Liver (tissue), 9 donors: ENCODE measurements around the gene SLC12A8. TPM values are rescaled to one million over a fixed set of nuclear protein-coding genes. Genes with fewer than 3 reads are reported as not detected.
A peak's percentile ranks its signal among the peaks of the same experiment; 100 is the strongest.

Experiments used
- DNase-seq: peaks from one replicate; pipeline ENCODE4 v3.0.0-alpha.2; 2017; ENCODE audit warnings: low spot score
- H3K27ac ChIP-seq, 2 donors: one replicate each; pipeline ENCODE4 v1.7.0; 2013; ENCODE audit warnings: inconsistent platforms in 2 of 2, low read length in 2 of 2, control low read depth in 1 of 2, low read depth in 1 of 2, mild to moderate bottlenecking in 1 of 2
- H3K27me3 ChIP-seq, 4 donors: one replicate each; pipeline versions ENCODE4 v1.6.1 to v1.7.0; 2013; ENCODE audit warnings: low read length in 3 of 4, inconsistent platforms in 1 of 4, mild to moderate bottlenecking in 1 of 4, moderate library complexity in 1 of 4; ENCODE audit not compliant: control insufficient read depth in 4 of 4, insufficient read depth in 4 of 4
- H3K36me3 ChIP-seq, 4 donors: one replicate each; pipeline versions ENCODE4 v1.6.1 to v1.7.0; 2013; ENCODE audit warnings: low read length in 3 of 4, mild to moderate bottlenecking in 3 of 4, low read depth in 1 of 4, moderate library complexity in 1 of 4; ENCODE audit not compliant: control insufficient read depth in 4 of 4, insufficient read depth in 3 of 4
- H3K4me1 ChIP-seq, 4 donors: one replicate each; pipeline versions ENCODE4 v1.6.1 to v1.7.0; 2013; ENCODE audit warnings: low read length in 3 of 4, mild to moderate bottlenecking in 3 of 4, moderate library complexity in 1 of 4; ENCODE audit not compliant: control insufficient read depth in 4 of 4, insufficient read depth in 4 of 4
- H3K4me3 ChIP-seq, 3 donors: one replicate each; pipeline versions ENCODE4 v1.6.1 to v1.7.0; 2013; ENCODE audit warnings: low read length in 3 of 3, control low read depth in 1 of 3, low read depth in 1 of 3, mild to moderate bottlenecking in 1 of 3
- H3K9ac ChIP-seq, 2 donors: one replicate each; pipeline ENCODE4 v1.7.0; 2013; ENCODE audit warnings: low read length in 2 of 2, mild to moderate bottlenecking in 2 of 2, moderate library complexity in 2 of 2, control low read depth in 1 of 2, low read depth in 1 of 2
- H3K9me3 ChIP-seq, 4 donors: one replicate each; pipeline versions ENCODE4 v1.6.1 to v1.7.0; 2013; ENCODE audit warnings: low read length in 3 of 4; ENCODE audit not compliant: control insufficient read depth in 4 of 4
- EGR1 ChIP-seq, 2 donors: IDR thresholded peaks; 2 replicates each; pipeline ENCODE4 v1.6.1; 2016 to 2018; ENCODE audit warnings: antibody characterized with exemption in 2 of 2, low read depth in 2 of 2
- FOXA1 ChIP-seq: IDR thresholded peaks from 2 replicates; pipeline ENCODE4 v1.6.1; 2016; ENCODE audit warnings: antibody characterized with exemption
- GABPA ChIP-seq, 2 donors: IDR thresholded peaks in 1 of 2; conservative IDR thresholded peaks in 1 of 2; 2 replicates each; pipeline ENCODE4 v1.6.1; 2016; ENCODE audit warnings: antibody characterized with exemption in 2 of 2, mild to moderate bottlenecking in 1 of 2, moderate library complexity in 1 of 2
- HNF4A ChIP-seq, 2 donors: conservative IDR thresholded peaks; 2 replicates each; pipeline ENCODE4 v1.6.1; 2016; ENCODE audit warnings: antibody characterized with exemption in 2 of 2, mild to moderate bottlenecking in 2 of 2
- HNF4G ChIP-seq: IDR thresholded peaks from 2 replicates; pipeline ENCODE4 v1.6.1; 2016; ENCODE audit warnings: antibody characterized with exemption
- JUND ChIP-seq, 2 donors: IDR thresholded peaks; 2 replicates each; pipeline ENCODE4 v1.6.1; 2016; ENCODE audit warnings: antibody characterized with exemption in 2 of 2
- NR2F2 ChIP-seq: IDR thresholded peaks from 2 replicates; pipeline ENCODE4 v1.6.1; 2016; ENCODE audit warnings: antibody characterized with exemption
- RAD21 ChIP-seq, 2 donors: IDR thresholded peaks; 2 replicates each; pipeline ENCODE4 v1.6.1; 2016; ENCODE audit warnings: antibody characterized with exemption in 2 of 2, mild to moderate bottlenecking in 2 of 2
- RXRA ChIP-seq, 2 donors: IDR thresholded peaks; 2 replicates each; pipeline ENCODE4 v1.6.1; 2017 to 2018; ENCODE audit warnings: antibody characterized with exemption in 2 of 2, mild to moderate bottlenecking in 1 of 2
- TAF1 ChIP-seq: conservative IDR thresholded peaks from 2 replicates; pipeline ENCODE4 v1.6.1; 2016; ENCODE audit warnings: antibody characterized with exemption, mild to moderate bottlenecking
- WGBS: extraction: QIAGEN DNeasy Blood & Tissue Kit; methylation state at CpG from one replicate; pipeline ENCODE4 v1.1.7; 2013; 5-methylcytosine and 5-hydroxymethylcytosine counted together
- polyA plus RNA-seq, 2 donors: library from polyadenylated mRNA; stranded (reverse) in 1 of 2; unstranded in 1 of 2; fragments of 200-250 nt in 1 of 2; fragments of >200 nt in 1 of 2; fragmentation: Nextera tagmentation in 1 of 2; extraction: Ambion mirVana in 1 of 2; gene quantifications; one replicate each; pipeline versions ENCODE4 v1.2.1 to v1.2.3, GENCODE V29; 2013 to 2015
- total RNA-seq, 2 donors: library from RNA; depleted of rRNA; stranded (reverse); fragments of >200 nt; gene quantifications; one replicate each; pipeline ENCODE4 v1.2.3, GENCODE V29; 2014
- TF ChIP-seq, protein P1 (sequence below): IDR thresholded peaks from 2 replicates; pipeline ENCODE4 v1.6.1; 2016; ENCODE audit warnings: antibody characterized with exemption
- TF ChIP-seq, protein P2 (sequence below): IDR thresholded peaks from 2 replicates; pipeline ENCODE4 v1.6.1; 2016; ENCODE audit warnings: antibody characterized with exemption
- TF ChIP-seq, protein P3 (sequence below): fragments of 150-350 bp; IDR thresholded peaks from 2 replicates; pipeline ENCODE4 v1.5.1; 2017; ENCODE audit warnings: improper control_type of control experiment, low read depth, low read length; ENCODE audit not compliant: missing input control
- donor health status: healthy.
- donor health status: healthy.
- donor health status: healthy.
- donor health status: healthy.
- donor health status: healthy.

SLC12A8 gene
- total and polyA plus RNA-seq, 4 donors, result 2.7 to 20.3 (median 5.5) TPM

DNA sequence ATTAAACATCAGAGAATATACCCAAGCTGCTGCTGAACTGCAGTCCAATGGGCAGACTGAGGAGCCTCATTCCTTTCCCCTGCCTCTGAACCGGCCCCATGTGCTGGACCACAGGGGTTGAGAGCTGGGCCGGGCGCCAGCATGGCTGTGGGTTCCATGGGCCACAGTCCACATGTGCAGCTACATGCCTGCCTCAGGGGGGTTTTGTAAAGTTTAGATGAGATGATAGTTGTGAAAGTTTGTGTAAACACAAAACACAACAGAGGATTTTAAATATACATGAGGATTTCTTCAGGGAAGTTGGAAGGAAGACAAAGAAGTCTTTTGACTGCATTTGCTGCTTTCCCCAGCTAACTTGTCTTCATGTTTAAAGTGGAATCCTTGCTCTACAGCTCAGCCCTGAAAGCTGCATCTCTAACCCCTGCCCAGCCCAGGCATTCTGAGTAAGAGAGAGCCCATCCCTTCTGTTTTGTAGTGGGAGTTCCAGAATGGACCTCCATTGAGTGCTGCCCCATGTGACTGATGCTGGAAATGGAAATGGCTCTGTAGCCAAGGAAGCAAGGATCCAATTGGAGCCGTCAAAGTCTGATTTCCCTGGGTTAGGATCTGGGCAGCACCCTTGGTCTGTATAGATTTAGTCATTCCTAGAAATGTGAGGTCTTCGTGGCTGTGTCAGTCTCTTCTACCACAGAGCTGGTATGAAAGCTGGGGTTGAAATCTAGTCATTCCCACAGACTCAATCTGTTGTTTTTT, 17.5 kb downstream of the SLC12A8 start:
- no peak for TF ChIP-seq GABPA (IDR thresholded peaks at IDR 0.05 in 1 of 2, conservative IDR thresholded peaks at IDR 0.05 in 1 of 2)
- TF ChIP-seq, protein P1, sequence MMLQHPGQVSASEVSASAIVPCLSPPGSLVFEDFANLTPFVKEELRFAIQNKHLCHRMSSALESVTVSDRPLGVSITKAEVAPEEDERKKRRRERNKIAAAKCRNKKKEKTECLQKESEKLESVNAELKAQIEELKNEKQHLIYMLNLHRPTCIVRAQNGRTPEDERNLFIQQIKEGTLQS, result no peak
- TF ChIP-seq HNF4G, result no peak
- TF ChIP-seq FOXA1, result no peak
- TF ChIP-seq TAF1, result no peak
- no peak for TF ChIP-seq RAD21 (IDR thresholded peaks at IDR 0.05)
- no peak for TF ChIP-seq RXRA (IDR thresholded peaks at IDR 0.05)
- TF ChIP-seq JUND (IDR thresholded peaks at IDR 0.05), result no peak
- no peak for TF ChIP-seq HNF4A (conservative IDR thresholded peaks at IDR 0.05)
- no peak for TF ChIP-seq EGR1 (IDR thresholded peaks at IDR 0.05; ENCODE audit: low read depth in 2 of 2)
- no peak for TF ChIP-seq NR2F2
- TF ChIP-seq, protein P2, sequence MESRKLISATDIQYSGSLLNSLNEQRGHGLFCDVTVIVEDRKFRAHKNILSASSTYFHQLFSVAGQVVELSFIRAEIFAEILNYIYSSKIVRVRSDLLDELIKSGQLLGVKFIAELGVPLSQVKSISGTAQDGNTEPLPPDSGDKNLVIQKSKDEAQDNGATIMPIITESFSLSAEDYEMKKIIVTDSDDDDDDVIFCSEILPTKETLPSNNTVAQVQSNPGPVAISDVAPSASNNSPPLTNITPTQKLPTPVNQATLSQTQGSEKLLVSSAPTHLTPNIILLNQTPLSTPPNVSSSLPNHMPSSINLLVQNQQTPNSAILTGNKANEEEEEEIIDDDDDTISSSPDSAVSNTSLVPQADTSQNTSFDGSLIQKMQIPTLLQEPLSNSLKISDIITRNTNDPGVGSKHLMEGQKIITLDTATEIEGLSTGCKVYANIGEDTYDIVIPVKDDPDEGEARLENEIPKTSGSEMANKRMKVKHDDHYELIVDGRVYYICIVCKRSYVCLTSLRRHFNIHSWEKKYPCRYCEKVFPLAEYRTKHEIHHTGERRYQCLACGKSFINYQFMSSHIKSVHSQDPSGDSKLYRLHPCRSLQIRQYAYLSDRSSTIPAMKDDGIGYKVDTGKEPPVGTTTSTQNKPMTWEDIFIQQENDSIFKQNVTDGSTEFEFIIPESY, result no peak
- TF ChIP-seq, protein P3, sequence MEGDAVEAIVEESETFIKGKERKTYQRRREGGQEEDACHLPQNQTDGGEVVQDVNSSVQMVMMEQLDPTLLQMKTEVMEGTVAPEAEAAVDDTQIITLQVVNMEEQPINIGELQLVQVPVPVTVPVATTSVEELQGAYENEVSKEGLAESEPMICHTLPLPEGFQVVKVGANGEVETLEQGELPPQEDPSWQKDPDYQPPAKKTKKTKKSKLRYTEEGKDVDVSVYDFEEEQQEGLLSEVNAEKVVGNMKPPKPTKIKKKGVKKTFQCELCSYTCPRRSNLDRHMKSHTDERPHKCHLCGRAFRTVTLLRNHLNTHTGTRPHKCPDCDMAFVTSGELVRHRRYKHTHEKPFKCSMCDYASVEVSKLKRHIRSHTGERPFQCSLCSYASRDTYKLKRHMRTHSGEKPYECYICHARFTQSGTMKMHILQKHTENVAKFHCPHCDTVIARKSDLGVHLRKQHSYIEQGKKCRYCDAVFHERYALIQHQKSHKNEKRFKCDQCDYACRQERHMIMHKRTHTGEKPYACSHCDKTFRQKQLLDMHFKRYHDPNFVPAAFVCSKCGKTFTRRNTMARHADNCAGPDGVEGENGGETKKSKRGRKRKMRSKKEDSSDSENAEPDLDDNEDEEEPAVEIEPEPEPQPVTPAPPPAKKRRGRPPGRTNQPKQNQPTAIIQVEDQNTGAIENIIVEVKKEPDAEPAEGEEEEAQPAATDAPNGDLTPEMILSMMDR, result no peak
- WGBS, result 83% methylated on average over 5 of the region's 5 CpGs
- DNase-seq, result no peak
- no peaks in the 10 kb centered on the region for H3K4me1 ChIP-seq
- no peaks in the 10 kb centered on the region for H3K27me3 ChIP-seq
- H3K4me3 ChIP-seq, result no peak overlapping the region
- no peak overlapping the region for H3K27ac ChIP-seq
- H3K36me3 ChIP-seq, result no peaks in the 10 kb centered on the region
- no peak overlapping the region for H3K9ac ChIP-seq
- H3K9me3 ChIP-seq, result no peaks in the 10 kb centered on the region

DNA sequence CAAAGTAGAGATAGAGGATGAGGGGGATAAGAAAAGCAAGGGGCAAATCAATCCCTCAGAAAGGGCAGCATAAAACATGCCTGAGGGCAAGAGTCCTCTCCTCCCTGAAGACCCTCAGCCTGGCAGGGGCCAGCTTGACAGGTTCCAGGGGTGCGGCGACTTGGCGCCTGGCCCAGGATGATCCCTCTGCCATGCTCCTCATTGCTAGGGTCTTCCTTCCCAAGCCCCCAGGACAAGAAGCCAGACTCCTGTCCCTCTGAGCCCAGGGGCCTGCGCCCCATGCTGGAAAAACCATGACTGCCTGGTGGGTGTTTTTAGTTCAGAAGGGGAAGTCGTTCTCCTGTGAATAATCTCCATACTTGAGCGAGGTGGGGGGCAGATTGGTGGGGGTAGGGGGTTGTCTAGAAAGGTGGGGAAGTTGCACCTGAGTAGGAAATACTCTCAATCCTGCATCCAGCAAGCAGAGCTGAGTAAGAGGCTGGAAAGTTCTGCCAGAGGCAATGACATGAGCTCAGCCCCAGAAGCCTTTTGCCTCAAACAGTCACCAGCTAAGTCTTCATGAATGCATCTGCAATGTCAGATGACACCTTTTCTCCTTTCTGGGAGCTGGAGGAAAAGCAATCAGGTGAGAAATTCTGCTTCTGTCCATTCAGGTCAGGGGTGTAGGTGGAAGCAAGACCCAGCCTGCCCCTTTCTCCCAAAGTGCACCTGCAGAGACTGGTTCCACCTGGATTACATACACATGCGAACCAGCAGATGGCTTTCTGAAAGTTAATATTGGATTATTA, 18.3 kb downstream of the SLC12A8 start:
- TF ChIP-seq HNF4G (no peak), RAD21 (IDR thresholded peaks at IDR 0.05) (peak in 1 of 2 donors; percentile 27)
- no peaks in the 10 kb centered on the region for H3K4me1 ChIP-seq
- no peak for DNase-seq
- H3K9me3 ChIP-seq, result no peaks in the 10 kb centered on the region
- H3K36me3 ChIP-seq, result peaks cover 0 to under 1% (median 0%) of the 10 kb centered on the region in 4 donors
- 95% methylated on average over 7 of the region's 7 CpGs for WGBS
- H3K27ac ChIP-seq, result no peak overlapping the region
- no peaks in the 10 kb centered on the region for H3K27me3 ChIP-seq
- H3K9ac ChIP-seq, result no peak overlapping the region
- no peak overlapping the region for H3K4me3 ChIP-seq
